ENCODE measurements around the gene RCCD1.

DNA sequence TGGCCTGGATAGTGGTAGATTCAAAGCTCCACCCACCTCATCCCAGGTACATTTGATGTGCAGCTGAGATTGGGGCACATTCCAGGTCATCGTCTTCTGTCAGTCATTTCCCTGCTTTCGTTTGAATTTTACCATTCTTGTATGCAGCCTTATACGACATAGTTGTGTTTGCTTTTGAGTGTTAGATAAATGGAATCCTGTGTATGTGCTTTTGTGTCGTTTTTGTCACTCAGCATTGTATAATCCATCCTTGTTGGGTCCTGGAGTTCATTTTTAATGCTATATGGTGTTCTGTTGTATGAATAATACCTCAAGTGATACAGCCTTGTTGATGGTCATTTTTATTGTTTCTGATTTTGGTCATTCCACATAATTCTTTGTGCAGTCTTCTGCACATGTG lies 7.3 kb downstream of the RCCD1 start:
- TF ChIP-seq, protein P1, sequence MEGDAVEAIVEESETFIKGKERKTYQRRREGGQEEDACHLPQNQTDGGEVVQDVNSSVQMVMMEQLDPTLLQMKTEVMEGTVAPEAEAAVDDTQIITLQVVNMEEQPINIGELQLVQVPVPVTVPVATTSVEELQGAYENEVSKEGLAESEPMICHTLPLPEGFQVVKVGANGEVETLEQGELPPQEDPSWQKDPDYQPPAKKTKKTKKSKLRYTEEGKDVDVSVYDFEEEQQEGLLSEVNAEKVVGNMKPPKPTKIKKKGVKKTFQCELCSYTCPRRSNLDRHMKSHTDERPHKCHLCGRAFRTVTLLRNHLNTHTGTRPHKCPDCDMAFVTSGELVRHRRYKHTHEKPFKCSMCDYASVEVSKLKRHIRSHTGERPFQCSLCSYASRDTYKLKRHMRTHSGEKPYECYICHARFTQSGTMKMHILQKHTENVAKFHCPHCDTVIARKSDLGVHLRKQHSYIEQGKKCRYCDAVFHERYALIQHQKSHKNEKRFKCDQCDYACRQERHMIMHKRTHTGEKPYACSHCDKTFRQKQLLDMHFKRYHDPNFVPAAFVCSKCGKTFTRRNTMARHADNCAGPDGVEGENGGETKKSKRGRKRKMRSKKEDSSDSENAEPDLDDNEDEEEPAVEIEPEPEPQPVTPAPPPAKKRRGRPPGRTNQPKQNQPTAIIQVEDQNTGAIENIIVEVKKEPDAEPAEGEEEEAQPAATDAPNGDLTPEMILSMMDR (IDR thresholded peaks at IDR 0.05 in 4 of 5, conservative IDR thresholded peaks at IDR 0.05 in 1 of 5) = no peak
- TF ChIP-seq POLR2A (IDR thresholded peaks at IDR 0.05) = no peak
